Suppressor macrophage (primary cell): ENCODE results near the gene RAB35.
"Not testable (repeated sequence)": the region's sequence is repeated elsewhere in the genome, so short reads cannot be mapped to it uniquely, and the experiment has no call there.

ENCODE experiments used
- DNase-seq, 4 experiments: peaks; one replicate each; pipeline ENCODE4 v3.0.0-alpha.2; 2020 to 2022

The RAB35 gene

GRCh38 chr12:120060196-120060595 lies 56.4 kb downstream of the RAB35 start:
- no peak for DNase-seq

DNA sequence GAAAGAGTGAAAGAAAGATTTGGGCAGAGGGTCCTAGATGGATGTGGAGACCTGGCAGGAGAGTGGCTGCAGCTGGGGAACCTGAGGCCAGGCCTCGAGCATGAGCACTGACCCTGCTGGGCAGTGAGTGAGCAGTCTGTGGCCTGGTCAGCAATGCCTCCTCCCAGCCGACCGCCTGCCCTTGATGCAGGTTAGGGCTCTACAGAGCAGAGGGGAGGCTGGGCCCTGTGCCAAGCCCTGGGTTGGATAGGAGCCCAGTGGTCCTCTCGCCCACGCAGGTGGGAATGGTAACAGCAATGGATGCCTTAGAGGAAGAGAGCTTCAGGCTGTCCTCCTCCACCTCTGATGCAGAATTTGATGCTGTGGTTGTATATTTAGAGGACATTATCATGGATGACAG lies 59.8 kb downstream of the RAB35 start:
- no peak for DNase-seq

DNA sequence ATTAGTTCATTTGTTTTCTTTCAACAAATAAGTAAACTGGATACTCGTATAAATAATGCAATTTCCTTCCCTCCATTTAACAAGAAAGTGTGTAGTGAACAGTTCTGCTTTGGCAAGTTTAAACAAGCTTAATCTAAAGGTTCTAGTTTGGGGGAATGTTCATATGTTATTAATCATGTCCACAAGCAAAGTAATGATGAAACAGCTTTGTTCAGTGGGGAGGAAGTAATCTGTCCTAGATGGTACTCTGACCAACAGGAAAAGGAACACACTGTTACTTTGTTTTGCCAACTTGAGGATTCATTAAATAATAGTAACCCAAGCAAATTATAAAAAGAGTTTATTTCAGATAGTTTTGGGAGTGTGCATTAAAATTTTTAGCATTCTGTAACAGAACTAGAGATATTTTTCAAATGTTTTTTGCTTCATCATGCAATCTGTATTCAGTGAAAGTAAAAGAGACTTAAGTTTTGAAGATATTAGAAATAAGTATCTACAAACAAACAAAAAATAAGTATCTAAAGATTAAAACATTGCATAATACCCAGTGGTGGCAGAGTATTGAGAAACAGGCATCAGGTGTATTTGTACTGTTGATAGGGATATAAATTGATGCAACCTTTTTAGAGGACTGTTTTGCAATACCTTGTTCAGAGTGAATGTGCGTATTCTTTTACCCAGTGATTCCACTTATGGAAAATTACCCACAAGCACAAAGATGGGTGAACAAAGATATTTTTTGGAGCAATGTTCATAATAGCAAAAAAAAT lies 61.1 kb downstream of the RAB35 start:
- peak in 2 of 4 experiments; percentile 37 to 41 for DNase-seq

DNA sequence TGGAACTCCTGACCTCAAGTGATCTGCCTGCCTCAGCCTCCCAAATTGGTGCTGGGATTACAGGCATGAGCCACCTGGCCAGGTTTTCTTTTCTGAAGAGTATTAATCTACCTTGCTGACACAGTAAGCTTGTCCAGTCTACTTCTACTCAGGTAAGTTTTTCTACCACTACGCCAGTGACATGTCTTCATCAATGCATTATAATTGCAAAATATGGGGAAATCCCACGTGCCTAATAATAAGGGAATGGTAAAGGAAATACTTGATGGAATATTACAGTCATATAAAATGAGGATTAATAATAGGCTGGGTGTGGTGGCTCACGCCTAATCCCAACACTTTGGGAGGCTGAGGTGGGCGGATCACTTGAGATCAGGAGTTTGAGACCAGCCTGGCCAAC lies 62.3 kb downstream of the RAB35 start:
- no peak for DNase-seq

GRCh38 chr12:120051535-120051934 lies 65.0 kb downstream of the RAB35 start:
- no peak for DNase-seq

DNA sequence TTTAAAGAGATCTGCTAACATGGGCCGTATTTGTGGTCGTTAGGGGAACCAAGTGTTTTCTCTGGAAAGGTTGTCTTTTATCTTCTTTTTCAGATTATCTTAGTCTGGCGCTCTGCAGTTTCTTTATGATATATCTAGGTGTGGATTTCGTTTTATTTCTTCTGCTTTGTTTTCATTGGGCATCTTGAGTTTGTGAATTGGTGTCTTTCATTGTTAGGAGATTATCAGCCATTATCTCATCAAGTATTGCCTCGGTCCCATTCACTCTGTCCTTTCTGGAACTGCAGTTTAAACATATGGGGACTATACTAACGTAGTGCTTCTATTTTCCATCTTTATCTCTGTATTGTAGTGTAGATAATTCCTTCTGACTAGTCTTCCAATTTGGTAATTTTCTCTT lies 67.1 kb downstream of the RAB35 start:
- no peak for DNase-seq

DNA sequence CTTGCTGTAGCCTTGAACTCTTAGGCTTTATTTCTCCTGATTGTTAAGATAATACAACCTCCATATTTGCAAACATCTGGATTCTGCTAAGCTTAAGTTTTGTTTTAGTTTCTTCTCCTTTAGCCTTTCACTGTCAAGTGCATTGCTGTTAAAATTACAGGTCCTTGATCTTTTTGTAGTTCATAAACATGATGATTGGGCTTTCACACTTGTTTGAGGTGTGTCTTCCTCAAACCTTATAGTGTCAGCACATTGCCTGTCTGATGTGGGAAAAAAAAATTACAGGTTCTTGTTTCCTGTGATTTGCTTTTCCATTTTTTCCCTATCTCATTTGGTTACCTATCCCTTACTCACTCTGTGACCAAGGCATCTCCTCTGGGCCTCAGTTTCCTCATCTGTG lies 68.3 kb downstream of the RAB35 start:
- DNase-seq = no peak

DNA sequence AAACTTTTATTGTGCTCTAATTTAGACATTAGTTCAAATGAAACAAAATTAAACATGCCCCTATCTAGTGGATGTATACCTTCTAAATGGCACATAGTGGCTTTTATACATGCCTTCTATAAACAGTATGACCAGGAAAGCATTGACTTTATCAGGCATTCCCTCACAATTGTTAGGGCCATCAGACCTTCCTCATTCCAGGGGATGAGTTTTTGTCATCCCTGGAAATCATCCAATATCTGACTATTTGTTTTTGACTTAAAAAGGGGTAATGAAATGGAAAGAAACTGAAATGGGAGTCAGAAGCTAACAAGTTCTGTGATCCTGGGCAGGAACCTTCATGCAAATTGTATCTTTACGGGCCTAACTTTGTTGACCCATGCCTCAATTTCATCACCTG lies 69.5 kb downstream of the RAB35 start:
- DNase-seq = no peak

DNA sequence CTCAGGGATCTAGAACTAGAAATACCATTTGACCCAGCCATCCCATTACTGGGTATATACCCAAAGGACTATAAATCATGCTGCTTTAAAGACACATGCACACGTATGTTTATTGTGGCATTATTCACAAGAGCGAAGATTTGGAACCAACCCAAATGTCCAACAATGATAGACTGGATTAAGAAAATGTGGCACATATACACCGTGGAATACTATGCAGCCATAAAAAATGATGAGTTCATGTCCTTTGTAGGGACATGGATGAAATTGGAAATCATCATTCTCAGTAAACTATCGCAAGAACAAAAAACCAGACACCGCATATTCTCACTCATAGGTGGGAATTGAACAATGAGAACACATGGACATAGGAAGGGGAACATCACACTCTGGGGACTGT lies 71.2 kb downstream of the RAB35 start:
- DNase-seq = not testable (repeated sequence)
